GM19452 (cell line): ENCODE results near the gene TRAPPC3L.

Source experiments
- ATAC-seq: cut with Tn5 transposase; IDR thresholded peaks from one replicate; pipeline ENCODE4 v1.9.1; 2021; ENCODE audit not compliant: unreplicated experiment

Gene TRAPPC3L

DNA sequence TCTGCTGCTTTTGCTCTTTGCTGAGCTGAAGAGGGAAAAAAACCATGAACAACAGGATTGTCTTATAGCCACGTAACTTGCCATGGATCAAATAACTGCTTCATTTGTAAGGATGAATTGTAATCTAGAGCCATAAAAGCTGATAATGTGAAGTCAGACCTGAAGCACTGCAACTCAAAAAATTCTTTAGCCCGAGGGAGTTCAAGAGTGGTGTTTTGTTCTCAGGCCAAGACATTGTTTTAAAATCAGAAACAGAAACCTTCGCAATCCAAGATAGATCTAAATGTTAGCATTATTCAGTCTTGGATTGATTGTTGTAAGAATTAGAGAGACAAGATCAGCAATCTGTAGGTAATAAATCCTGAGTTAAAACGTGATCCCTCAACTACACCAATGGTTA is at the start of gene TRAPPC3L:
Gene TRAPPC3L, minus strand, starts transcription at position 34 of the 400 bp plus-strand sequence. CDS start 170 bp downstream, outside the sequence.
- ATAC-seq, result no peak

DNA sequence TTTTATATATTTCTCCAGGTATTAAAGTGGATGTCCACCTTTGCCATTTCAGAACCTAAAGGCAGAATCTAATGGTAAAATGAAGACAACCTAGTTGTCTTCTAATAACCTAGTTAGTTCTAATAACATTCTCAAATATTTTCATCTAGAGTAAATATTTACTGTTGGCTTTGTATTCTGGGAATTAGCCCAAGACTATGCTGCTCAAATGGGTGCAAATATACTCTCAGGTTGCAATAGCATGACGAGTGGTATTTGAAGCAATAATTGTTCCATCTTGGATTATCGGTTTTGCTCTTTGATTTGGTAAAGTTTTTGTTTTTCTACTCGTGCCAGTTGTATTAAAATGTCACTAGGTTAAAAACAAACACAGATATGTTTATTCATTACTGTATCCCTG is 49.8 kb upstream of the TRAPPC3L start:
- ATAC-seq, result no peak

DNA sequence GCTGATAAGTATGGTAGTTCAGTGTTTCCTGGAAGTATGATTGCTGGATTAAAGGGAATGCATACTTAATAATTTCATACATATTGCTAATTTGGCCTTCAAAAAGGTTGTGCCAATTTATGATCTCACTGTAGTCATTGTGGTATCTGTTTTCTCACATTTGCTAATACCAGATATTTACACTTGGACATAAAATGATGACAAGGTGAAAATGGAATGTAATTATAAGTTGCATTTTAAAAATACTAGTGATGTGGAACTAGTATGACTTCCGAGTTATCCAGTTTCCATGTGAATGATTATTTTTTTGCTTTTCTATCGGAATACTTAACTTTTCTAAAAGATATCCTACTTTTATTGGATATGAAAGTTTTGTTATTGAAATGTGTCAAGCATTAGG is 41.3 kb upstream of the TRAPPC3L start:
- ATAC-seq, result no peak

DNA sequence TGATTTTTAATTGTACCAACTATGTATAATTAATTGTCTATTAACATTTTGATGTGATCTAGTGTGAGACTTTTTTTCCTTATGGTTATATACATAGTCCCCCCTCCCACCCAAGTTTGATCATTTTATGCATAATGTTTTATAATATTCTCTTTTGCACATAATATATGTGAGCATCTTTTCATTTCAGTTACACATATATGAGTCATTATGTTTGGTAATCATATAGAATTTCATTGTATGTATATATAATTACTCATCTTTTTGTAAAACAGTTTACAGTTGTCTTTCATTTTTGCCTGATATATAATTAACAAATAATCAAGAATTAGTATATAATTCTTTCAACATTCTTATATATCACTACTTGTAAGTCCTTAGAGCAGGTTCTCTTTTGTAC is 40.8 kb upstream of the TRAPPC3L start:
- ATAC-seq, result no peak

DNA sequence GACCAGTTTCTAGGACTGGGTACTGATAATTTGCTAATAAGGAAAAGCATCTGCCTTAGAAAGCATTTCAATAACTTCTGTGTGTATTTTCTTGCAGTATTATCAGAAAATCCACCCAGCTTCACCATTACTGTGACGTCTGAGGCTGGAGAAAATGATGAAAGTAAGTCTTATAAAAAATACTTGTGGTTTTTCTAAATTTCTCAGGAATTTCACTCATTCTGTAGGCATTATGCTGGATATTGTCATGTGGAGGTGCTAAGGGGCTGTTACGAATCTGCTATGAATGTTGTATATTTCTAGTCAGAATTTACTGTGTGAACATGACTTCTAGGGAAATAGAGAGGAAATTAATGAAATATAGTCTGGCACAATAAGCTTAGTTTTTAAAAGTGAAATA is 34.7 kb upstream of the TRAPPC3L start:
- ATAC-seq, result no peak

DNA sequence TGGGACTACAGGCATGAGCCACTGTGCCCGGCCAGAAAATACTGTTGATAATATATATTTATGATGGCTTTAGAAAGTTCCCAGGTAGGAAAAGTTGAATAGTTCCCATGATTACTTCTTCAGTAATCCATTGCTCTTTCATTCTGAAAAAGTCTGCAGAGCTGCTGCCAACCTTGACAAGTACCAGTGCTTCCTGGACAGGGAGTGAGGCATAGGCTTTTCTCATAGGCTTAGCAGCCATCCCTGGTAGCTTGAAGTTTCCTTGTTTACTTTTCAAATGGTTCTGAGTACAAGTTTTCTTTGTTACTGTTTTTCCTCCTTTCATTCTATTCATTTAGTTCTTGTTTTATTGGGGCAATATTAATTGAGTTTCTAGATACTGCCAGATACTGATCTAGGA is 33.7 kb upstream of the TRAPPC3L start:
- no peak for ATAC-seq

DNA sequence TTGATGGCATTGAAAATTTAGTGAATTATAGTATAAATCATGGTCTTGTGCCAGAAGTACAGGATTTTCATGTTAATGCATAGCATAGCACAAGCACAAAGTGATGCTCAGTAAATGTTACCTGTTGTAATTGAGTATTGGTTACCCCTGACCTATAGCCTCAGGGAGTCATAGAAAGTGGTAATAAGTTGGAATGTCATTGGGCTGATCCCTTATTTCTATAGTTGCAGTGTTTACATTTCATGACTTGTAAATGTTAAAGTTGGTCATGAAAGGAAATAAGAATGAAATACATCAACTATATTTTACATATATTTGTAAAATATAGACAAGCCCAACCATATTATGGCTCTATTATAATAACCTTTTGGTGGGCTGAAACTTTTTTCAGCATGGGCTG is 32.9 kb upstream of the TRAPPC3L start:
- no peak for ATAC-seq

DNA sequence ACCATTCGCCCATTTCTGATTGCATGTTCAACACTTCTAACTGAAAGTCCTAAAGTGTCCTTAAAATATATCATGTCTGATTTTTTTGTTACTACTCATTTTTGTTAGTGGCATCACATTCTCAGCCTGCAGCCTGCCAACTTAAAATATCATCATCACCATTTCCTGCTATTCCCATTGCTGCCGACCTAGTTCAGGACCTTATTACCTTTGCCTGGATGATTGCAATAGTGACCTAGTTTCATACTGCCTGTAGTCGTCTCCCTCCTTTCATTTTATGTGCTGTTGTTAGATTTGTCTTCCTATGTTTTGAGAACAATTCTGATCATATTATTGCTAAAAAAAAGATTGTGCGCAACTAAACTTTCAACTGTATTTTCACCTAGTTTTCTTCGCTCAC is 32.0 kb upstream of the TRAPPC3L start:
- ATAC-seq, result no peak

DNA sequence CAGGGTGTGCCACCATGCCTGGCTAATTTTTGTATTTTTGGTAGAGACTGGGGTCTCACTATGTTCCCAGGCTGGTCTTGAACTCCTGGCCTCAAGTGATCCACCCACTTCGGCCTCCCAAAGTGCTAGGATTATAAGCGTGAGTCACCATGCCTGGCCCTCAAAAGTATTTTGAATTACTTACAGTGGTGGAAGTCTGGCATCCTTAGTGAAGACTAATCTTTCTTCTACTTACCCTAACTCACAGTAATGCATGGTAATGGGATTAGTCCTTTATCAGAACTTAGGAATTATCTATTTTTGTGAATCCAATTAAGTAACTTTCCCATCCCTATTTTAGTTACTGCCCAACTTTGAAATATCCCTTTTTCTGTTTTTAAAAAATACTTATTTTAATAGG is 29.7 kb upstream of the TRAPPC3L start:
- no peak for ATAC-seq

DNA sequence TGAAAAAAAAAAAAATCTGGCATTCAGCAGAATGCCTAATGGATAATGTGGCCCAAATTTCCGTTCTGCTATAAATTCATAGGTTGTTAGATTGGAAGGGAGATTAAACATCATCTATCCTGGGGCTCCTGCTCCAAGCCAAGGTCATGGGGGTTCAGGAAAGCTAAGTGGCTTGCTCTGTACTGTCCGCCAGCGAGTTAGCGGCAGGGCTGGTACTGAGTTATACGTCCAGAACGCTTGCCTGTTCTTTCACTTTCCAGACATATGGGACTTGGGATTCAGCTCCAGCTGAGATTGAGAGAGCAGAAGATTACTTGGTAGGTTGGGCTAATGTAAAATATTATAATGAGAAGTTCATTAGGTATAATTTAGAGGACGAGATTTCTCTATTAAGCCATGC is 26.7 kb upstream of the TRAPPC3L start:
- no peak for ATAC-seq

DNA sequence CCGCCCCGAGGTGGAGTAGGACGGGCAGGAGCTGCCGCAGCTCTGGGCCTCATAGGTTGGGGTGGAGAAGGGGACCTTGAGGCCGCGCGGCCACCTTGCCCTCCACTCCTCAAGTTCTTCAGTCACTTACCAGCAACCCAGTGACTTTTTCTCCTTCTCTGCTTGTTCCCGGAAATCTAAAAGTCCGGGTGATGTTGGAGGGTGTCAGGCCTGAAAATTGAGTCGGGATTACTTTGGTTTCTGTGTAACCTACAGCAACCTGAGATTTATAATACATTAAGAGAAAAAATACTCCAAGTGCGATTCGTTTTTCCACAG is 26.2 kb upstream of the TRAPPC3L start:
- no peak for ATAC-seq

DNA sequence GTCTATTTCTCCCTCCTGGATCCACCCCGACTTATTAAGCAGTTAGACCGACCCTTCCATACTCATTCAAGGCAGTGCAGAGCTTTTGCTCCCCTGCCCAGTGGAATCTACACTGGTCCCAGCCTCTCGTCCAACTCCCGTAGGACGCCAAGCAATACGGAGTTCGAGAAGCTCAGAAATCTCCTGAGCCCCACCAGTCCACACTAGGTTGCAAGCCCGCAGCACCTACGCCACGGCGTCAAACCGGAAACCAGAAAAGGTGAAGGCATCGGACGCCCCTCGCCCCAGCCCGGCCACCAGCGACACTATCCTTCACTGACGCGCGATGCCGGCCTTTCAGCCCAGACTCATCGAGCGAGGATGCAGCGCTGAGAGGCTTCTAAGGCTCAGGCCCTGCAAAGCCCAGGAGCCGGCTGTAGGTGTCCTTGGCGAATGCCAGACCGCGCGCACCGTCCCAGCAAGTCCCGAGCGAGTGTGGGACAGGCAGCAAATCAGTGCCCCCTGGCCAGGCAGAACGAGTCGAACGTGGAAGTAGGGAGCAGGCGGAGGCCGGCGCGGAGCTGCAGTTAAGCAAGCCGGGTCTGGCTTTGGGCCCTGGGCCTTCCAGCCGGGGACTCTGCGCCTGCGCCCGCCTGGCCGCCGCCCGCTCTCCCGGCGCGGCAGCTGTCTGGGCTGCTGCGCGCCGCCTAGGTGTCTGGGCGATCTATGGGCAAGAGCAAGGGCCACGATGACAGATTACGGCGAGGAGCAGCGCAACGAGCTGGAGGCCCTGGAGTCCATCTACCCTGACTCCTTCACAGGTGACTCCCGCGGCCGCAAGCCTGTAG is 25.6 kb upstream of the TRAPPC3L start, which contains the start of gene RWDD1:
Gene RWDD1, plus strand, starts transcription at position 649 of the 827 bp plus-strand sequence. Its CDS starts 79 bp downstream, at position 728.
- ATAC-seq, result peak; percentile 95

DNA sequence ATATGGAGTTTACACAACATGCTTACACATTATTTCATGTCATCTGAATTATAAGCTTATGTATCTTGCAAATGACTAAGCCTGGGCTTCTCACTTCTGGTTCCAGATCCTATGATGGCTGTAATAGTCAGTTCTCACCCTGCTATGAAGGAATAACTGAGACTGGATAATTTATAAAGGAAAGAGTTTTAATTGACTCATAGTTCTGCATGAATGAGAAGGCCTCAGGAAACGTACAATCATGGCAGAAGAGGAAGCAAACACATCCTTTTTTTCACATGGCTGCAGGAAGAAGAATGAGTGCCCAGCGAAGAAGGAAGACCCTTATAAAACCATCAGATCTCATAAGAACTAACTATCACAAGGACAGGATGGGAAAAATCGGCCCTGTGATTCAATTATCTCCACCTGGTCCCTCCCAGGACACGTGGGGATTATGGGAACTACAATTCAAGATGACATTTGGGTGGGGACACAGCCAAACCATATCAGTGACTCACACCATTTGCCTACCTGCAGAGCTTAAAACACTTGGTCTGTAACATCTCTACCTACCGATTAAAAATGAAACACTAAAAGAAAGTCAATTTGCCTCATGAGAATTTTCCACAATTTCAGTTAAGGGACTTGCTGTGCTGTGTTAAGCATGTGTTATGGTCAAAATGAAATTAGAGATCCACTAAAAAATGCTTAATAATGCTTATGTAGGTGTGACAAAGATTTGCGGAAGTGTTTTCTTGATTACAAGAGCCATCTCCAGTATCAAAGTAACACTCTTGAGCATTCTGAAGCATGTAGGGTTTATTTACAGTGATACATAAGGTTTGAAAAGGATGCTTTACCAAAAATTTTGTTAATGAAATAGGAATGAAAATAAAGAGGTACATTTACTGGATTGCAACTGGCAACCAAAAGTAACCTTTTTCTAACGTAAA is 23.6 kb upstream of the TRAPPC3L start:
- ATAC-seq, result no peak

DNA sequence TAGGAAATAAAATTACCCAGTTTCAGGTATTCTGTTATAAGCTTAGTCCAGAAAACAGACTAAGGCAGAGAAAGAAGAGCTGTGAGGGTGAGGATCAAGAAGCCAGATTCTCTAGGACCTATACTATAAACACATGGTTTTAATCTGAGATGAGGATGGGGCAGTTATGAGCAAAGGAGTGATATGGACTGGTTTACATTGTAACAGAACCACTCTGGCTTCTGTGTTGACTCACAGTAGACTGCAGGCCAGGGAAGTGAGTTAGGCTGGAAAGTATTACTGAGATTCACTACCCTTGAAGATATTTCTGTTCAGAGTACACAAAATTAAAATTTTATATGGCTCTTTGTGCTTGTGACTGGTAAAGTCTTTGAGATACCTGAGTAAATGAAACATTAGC is 22.6 kb upstream of the TRAPPC3L start:
- no peak for ATAC-seq

DNA sequence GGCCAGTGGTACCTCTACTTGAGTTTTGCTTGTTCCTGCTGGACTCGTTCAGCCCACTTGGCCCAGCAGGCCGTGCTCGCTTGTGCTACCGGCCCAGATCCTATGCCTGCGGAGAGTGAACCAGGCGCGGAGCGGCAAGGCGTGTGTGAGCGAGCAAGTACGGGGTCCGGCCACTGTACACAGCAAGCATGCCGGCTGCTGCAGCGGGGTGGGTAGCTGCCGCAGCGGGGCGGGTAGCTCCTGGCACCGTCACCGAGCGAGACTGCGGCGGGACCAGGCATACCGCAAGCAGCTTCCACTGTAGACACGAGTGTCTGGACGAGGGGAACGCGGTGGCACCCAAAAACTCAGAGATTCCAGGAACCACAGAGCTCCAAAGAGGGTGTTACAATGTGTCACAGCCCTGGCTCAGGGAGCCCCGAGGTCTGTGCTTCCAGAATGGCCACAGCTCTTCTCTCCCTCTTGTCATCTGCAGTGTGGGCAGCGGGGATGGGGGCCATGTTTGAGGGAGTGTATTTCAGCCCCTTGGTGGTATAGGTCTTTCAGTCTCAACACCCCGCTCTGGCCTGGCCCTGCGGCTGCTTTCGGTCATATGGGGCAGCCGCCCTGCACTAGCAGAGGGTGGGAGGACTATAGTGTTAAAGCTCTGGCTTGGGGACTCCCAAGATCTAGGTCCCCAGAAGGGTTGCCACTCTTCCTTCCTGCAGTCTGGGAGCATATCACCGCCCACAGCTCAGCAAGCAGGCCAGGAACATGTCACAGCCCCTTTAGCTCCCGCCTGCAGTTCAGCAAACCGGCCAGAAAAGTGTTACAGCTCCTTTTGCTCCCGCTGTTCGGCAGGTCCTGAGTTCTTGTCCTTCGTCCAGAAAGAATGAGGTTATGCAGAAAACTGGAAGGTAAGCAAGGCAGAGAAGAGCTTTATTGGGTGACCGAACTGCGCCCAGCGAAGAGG is 19.7 kb upstream of the TRAPPC3L start:
- ATAC-seq, result no peak

DNA sequence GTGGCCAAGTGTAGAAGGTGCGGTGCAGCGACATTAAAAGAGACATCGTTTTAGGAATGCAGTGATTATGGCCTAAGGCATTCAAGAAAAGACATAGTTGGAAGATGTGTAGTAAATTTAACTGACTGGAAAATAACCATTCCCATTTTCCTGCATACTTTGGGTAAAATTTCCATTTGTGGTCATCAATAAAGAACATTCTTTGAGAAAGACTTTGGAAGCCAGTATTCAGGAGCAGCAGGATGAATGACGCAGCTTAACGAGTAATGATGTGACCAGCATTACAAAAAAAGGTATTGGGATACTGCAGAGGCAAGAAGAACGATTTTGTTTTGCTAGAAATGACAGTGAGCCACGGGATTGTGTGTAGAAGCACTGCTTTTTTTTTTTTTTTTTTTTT is 18.8 kb upstream of the TRAPPC3L start:
- no peak for ATAC-seq

DNA sequence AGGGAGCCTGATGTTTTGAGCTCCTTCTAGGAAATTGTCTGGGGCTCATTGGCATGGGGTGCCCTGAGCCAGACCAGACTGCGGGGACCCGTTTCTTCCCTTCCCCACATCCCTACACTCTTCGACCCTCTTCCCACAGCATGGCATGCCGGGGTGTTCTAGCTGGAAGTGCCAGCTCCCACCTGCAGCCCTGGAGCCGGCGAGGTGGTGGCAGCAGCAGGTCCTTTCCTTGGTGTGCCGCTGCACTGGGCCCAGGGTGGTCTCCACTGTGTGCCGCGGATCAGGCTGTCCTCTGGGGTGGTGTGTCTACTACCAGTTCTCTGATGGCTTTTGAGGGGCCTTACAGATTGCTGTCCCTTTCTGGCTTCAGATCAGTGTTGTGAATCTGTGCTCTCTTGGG is 18.3 kb upstream of the TRAPPC3L start:
- no peak for ATAC-seq

DNA sequence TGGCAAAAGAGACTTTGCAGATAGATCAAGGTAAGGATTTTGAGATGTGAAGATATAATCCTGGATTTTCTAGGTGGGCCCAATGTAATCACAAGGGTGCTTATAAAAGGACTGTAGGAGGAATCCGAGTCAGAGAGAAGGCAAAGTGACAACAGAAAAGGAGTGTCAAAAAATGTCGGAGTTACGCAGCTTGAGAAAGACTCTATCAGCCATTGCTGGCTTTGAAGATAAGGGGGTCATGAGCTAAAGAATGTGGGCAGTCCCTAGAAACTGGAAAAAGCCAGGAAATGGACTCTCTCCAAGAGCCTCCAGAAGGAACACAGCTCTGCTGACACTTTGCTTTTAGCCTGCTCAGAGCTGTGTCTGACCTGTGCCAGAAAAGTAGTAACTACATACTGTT is 17.1 kb upstream of the TRAPPC3L start:
- no peak for ATAC-seq

DNA sequence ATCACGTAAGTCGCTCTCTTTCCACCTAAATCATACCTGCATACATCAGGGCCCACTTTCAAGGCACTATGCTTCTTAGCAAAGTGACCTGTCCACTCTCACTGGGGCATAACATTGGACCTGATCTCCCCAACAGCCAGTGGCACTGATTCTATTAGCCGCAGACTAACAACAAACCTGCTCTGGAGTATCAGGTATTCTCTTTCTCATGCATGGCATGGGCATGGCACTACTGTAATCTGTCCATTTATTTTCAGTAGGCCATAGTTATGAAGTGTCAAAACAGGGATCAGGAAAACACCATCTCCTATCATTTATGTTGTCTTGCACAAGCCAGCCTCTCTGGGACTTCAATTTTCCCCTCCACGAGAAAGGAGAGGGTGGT is 16.5 kb upstream of the TRAPPC3L start:
- no peak for ATAC-seq

DNA sequence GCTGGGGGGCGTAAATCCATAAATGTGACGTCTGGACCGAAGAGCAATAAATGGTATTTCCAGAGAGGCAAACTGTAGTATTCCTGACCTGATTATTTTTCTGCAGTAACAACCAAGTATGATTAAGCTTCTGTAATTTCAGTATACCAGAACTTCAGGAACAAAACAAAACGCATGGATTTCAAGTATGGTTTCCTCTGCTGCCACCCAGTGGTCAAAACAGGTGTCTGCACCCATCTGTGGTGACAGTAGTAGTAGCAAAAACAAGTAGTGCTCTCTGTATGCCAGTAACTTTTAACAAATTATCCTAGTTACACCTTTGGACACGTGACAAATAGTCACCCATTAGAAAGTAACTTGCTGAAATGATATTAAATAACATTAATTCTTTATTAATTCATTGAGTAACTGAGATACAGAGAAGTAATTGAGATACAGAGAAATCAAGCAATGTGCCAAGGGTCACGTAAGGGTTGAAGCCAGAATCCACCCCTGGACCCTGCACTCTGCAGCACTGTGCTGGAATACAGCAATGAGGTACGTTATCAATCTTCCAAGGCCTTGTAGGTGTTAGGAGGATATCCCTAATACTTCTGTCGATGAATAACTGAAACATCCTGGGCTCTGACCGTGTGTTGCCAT is 16.0 kb upstream of the TRAPPC3L start:
- ATAC-seq, result peak; percentile 70
